Measurements from ENCODE around the gene CYB5B.

Gene CYB5B

GRCh38 chr16:69424053-69424934, at the start of gene CYB5B:
CYB5B (plus strand) TSS chr16:69424619; CDS start chr16:69424684, 65 bp downstream.
- DNase-seq (ENCODE audit: low spot score), result peak; percentile 97

DNA sequence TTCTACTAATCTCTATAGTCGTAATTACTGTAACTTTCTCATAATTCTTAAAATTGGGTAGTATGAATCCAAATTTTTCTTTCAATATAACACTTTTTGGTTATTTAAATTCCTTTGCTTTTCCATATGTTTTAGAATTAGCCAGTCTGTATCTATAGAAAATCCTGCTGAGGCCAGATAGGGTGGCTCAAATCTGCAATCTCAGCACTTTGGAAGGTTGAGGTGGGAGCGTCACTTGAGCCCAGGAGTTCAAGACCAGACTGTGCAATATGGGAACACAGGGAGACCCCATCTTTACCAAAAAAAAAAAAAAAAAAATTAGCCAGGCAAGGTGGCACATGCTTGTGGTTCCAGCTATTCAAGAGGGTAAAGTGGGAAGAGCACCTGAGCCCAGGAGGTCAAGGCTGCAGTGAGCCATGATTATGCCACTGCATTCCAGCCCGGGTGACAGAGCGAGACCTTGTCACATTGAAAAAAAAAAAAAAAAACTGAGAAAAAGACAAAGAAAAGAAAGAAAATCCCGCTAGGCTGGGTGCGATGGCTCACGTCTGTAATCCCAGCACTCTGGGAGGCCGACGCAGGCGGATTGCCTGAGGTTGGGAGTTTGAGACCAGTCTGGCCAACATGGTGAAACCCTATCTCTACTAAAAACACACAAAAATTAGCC, 47.9 kb upstream of the CYB5B start:
- no peak for DNase-seq (ENCODE audit: low spot score)

- no peak for DNase-seq (ENCODE audit: low spot score)
These were observed 46.4 kb upstream of the CYB5B start for GRCh38 chr16:69378036-69378435.

DNA sequence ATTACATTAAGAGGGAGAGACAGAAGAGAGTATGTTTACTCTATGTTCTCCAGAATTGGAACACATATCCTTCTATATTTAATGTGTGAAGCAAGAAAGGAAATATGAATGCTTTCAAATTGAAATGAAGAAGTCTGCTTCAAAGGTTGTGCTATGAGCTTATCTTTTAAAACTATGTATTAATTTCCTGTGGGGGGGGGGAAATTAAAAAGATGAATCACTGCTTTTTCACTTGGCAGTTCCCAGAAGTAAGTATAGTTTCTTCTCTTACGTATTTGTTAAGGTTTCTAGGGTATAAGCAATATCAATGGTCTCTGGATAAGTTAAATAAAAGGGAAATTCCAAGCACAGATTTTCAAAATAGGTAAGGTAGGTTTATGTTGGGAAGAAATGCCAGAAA, 45.7 kb upstream of the CYB5B start:
- DNase-seq (ENCODE audit: low spot score), result no peak

DNA sequence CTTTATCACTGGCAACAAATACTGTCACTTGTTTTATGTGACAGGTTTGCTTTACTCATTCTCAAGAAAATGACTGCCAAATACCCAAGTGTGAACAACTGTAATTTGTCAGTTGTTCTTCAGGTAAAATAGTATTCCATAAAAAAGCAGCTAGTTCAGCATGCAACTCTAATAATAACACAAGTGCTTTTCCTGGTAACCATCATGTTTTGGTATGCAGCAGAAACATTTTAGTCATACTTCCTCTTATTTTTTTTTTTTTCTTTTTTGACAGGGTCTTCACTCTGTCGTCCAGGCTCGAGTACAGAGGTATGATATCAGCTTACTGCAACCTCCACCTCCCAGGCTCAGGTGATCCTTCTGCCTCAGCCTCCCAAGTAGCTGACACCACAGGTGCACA, 43.2 kb upstream of the CYB5B start:
- no peak for DNase-seq (ENCODE audit: low spot score)

- no peak for DNase-seq (ENCODE audit: low spot score)
These were observed 42.0 kb upstream of the CYB5B start for GRCh38 chr16:69382421-69382820.

- no peak for DNase-seq (ENCODE audit: low spot score)
These were observed 39.4 kb upstream of the CYB5B start for GRCh38 chr16:69384974-69385373.

- DNase-seq (ENCODE audit: low spot score), result no peak
These were observed 37.8 kb upstream of the CYB5B start for GRCh38 chr16:69386596-69386995.

- DNase-seq (ENCODE audit: low spot score), result no peak
These were observed 30.2 kb upstream of the CYB5B start for GRCh38 chr16:69393898-69394849.

GRCh38 chr16:69395859-69396186, 28.6 kb upstream of the CYB5B start:
- no peak for DNase-seq (ENCODE audit: low spot score)

GRCh38 chr16:69396187-69397061, 28.0 kb upstream of the CYB5B start:
- peak; percentile 62 for DNase-seq (ENCODE audit: low spot score)

DNA sequence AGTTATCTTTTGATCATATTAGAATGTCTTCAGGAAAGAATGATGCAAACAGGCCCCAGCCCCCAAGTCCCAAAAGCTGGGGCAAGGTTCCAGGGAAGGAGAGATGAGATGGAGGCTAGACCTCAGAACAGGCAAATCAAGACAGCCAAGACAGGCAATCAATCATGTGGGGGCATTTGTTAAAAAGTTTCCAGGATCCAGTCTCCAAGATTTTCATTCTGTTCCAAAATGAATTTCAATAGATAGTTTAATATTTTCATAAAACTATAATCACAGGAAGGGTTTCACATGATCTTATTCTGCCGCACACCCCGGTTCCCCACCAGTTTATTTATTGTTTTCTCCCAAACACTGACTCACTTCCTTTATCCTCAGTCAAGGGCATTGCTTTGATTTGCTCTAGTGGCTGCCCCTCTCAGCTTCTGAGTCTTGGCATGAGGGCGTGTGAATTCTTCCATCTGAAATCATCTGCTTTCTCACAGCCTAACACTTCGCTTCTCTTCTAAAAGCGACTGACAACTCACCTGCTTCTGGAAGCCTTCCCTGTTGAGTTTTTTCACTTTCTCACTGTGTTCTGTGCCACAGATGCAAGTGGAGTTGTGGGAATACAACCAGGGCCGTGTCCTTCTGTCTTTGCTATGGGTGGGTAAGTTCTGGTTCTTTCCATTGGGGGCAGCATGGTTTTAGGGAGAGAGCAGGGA, 26.4 kb upstream of the CYB5B start:
- peak; percentile 58 for DNase-seq (ENCODE audit: low spot score)

DNA sequence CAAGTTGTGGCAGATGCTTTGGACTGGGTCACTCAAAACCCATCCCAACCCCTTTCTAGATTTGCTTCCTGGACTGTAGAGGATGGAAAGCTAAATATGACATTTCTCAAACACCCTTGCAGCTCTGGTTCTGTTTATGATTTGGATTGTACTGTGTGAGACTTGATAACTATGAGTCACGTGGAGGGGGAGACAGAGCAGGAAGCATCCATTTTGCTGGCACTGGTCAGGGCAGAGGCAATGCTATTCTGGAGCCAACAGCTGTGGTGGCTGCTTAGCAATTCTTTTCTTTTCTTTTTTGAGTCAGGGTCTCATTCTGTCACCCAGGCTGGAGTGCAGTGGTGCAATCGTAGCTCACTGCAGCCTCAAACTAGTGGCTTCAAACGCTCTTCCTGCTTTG, 25.1 kb upstream of the CYB5B start:
- no peak for DNase-seq (ENCODE audit: low spot score)

GRCh38 chr16:69402439-69402838, 22.0 kb upstream of the CYB5B start:
- no peak for DNase-seq (ENCODE audit: low spot score)

GRCh38 chr16:69404275-69404805, 20.1 kb upstream of the CYB5B start:
- peak; percentile 52 for DNase-seq (ENCODE audit: low spot score)

DNA sequence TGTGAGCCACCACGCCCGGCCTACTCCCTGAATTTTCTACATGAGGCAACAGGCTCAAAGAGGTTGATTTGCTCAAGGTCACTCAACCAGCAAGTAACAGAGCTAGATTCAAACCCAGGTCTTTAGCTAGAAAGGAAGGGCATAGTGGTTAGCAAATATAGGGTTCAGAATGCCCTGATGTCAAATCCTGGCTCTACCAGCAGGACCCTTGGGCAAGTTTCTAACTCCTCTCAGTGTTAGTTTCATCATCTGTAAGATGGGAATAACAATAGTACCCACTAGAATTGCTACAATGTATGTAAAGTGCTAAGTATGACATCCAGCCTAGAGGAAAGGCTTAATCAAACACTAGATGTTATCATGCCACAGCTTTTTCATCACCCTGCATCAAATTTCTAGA, 19.1 kb upstream of the CYB5B start:
- no peak for DNase-seq (ENCODE audit: low spot score)

GRCh38 chr16:69405757-69406156, 18.7 kb upstream of the CYB5B start:
- no peak for DNase-seq (ENCODE audit: low spot score)

GRCh38 chr16:69406780-69407331, 17.6 kb upstream of the CYB5B start:
- no peak for DNase-seq (ENCODE audit: low spot score)

DNA sequence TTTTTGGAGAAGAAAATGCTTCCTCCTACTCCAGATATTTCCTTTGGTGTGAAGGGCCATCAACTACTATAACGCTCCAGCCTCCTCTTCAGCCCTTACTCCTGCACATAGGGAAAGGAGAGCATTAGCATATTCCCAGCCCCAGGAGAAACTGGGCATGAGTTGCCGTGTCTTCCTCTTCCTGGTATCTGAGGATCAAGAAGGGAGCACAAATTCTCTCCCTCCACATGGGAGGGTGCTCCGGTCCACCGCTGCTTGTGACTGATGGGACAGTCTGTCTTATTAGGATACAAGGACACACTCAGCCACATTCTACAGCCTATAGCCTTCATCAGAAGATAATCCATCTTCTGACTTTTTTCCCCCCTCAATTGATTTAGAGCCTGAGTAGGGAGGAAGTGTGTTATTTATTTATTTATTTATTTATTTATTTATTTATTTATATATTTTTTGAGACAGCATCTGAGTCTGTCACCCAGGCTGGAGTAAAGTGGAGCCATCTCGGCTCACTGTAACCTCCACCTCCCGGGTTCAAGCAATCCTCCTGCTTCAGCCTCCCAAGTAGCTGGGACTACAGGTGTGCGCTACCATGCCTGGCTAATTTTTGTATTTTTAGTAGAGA, 16.6 kb upstream of the CYB5B start:
- no peak for DNase-seq (ENCODE audit: low spot score)

- no peak for DNase-seq (ENCODE audit: low spot score)
These were observed 15.9 kb upstream of the CYB5B start for GRCh38 chr16:69408475-69408874.
